AG20443 (cell line): Measurements from ENCODE around the gene FMO1.

Experiments
- DNase-seq: peaks from one replicate; pipeline ENCODE4 v3.0.0; 2012; ENCODE audit warnings: low spot score, mixed read lengths

Gene FMO1

GRCh38 chr1:171279678-171280077, 31.4 kb downstream of the FMO1 start:
- no peak for DNase-seq

DNA sequence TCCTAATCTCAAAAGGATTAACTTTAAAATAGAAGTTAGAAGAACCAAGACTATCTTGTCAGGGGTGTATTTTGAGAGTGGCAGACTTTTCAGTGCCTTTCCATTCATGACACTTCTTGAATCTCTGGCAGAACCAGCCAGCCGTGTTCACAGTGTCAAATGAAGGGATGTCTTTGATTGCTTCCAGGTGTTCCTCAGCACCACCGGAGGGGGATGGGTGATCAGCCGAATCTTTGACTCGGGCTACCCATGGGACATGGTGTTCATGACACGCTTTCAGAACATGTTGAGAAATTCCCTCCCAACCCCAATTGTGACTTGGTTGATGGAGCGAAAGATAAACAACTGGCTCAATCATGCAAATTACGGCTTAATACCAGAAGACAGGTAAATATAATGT, 32.3 kb downstream of the FMO1 start:
- no peak for DNase-seq

DNA sequence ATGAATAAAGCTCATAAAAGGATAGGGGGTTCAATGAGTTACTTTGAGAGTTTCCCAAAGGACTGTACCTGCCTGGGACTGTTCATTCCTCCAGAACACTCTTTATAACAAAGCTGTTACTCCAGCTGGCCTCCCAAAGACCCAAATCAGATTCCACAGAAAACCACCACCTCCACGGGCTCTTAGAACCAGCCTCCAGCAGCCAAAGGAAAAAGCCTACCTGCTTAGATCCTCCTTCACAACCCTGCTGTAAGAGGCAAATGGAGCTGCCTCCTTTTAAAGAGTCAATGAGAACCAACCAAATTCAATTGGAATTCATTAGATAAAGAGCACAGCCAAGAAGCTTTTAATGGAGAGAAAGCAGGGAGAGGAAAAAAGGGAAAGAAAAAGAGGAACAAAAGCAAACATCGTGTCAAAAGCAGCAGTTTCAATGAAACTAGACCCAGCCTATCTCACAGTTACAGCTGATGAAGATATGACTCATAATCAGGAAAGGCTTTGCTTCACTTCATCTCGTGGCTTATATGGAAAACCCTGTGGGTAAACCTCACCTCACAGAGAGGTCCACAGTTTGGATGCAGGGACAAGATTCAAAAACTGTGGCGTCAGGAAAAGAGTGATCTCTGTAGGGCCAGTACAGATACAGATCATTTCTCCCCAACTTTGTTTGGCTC, 37.9 kb downstream of the FMO1 start:
- DNase-seq: peak; percentile 40

DNA sequence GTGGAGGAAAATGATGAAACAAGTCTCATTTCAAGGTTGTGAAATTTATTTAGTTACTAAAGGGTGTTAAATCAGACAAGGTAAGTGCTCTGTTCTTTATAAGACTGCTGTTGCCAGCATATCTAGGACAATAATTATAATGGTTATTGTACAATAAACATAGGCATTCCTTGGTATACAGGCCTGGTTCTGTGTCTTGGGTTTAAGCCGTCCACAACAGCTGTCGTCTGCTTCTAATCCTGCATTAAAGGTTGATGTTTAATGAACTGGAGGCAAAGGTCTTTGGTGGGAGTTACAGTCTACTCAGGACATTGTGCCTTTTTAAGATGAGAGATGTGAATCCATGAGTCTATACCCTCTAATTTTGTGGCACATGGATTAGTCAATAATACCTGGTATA, 42.3 kb downstream of the FMO1 start:
- no peak for DNase-seq

GRCh38 chr1:171292799-171293198, 44.5 kb downstream of the FMO1 start:
- DNase-seq: peak; percentile 63

GRCh38 chr1:171295383-171295782, 47.1 kb downstream of the FMO1 start:
- DNase-seq: peak; percentile 9

DNA sequence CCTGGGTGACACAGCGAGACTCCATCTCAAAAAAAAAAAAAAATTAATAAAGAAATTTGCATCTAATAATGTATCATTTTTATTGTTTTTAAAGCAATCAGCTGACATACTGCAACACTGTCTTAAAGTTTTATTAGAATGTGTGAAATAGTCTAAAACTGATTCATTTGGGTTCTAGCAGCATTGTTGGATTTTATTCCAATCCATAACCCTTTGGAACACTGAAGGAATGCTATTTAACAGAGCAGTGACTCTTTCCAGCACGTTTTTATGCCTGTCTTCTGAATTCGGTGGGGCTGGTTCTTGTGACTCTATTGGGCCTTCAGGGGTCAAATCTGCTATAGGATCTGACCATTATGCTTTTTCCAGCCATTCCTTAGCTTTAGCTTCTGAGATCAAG, 47.5 kb downstream of the FMO1 start:
- no peak for DNase-seq

DNA sequence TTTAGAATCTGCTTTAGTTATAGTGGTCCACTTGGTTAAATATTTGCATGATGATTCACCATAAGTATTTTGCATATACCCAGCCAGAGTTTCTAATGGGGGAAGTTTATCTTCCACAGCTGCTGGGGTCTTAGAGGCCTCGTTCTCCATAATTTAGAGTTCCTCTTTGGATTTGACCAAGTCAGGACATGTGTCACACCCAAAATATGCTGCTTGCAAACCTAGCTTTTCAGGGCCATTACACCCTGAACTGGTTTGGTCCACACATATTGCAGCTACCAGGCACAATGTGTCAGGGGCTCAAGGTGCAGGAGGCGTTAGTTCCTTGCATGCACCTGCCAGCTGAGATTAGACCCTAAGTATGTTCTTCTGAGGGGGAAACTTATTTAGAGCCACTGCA, 48.6 kb downstream of the FMO1 start:
- no peak for DNase-seq

- no peak for DNase-seq
These were observed 50.4 kb downstream of the FMO1 start for GRCh38 chr1:171298696-171299095.

DNA sequence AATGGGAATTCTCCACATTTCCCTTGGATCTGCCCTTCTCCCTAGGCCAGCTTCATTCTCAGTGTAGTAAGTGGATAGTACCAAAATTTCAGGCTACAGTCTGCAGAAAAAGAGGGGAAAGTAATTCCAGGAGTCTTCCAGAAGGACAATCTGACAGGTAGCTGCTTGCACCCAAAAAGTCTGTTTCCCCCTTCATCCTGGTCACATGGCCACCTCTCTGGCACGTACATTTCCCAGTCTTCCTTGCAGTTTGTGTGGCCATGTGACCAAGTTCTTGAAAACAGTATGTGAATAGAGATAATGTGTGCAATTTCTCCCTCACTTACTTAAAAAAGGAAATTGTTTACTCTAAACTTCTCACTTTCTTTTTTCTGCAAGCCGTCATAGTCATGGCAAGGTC, 51.0 kb downstream of the FMO1 start:
- DNase-seq: no peak

DNA sequence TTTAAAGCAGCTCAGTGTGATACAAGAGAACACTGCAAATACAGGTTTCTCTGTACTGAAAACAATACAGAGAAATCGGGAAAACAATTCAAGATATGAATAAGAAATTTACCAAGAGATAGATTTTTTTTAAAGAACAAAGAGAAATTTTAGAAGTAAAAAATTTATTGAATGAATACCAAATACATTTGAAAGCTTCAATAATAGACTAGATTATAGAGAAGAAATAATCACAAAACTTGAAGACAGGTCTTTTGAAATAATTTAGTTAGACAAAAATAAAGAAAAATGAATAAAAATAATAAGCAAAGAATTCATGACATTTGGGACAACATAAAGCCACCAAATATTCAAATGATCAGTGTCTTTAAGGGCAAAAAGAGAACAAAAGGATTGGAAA, 52.1 kb downstream of the FMO1 start:
- no peak for DNase-seq

- DNase-seq: no peak
These were observed 62.4 kb downstream of the FMO1 start for GRCh38 chr1:171310661-171311087.

DNA sequence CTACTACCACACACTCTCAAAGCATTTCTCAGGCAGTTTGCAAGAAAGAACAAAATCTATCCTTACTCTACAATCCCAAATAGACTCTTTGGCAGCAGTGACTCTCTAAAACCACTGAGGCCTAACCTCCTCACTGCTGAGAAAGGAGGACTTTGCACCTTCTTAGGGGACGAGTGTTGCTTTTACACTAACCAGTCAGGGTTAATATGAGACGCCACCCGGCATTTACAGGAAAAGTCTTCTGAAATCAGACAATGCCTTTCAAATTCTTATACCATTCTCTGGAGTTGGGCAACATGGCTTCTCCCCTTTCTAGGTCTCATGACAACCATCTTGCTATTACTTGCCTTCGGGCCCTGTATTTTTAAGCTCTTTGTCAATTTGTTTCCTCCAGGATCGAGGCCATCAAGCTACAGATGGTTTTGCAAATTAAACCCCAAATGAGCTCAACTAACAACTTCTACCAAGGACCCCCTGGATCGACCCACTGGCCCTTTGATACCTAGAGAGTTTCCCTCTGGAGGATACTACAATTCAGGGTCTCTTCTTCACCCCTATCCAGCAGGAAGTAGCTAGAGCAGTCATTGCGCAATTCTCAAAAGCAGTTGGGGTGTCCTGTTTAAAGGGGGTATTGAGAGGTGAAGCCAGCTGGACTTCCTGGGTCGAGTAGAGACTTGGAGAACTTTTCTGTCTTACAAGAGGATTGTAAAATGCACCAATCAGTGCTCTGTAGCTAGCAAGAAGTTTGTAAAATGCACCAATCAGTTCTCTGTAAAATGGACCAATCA, 63.7 kb downstream of the FMO1 start:
- DNase-seq: no peak

DNA sequence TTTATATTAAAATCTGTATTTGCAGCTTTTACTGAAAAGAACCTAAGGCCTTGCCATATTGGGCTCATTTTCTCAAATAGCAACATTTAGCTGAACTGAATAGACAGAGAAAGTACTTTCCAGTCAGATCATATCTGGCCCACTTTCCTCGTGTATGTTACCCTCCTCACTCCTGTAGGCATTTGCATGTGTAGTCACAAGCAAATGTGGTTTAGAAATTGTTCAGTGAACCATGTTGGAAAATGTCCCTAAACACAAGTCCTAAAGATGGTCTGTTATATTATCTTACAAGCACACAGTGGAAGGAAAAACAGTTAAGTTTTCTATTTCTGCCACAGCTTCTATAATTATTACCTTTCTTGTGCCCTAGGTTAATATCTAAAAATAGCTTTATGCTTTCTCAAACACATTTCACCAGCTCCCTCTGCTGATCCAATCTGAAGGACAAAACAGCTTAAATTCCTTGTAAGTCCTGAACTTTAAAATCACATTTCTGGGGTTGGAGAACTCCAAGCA, 65.1 kb downstream of the FMO1 start:
- no peak for DNase-seq

GRCh38 chr1:171313835-171314320, 65.6 kb downstream of the FMO1 start, which contains the start of gene FMO4:
TSS of gene FMO4 (plus strand) at chr1:171314183. CDS start at chr1:171319826, 5,643 bp downstream.
- peak; percentile 96 for DNase-seq

DNA sequence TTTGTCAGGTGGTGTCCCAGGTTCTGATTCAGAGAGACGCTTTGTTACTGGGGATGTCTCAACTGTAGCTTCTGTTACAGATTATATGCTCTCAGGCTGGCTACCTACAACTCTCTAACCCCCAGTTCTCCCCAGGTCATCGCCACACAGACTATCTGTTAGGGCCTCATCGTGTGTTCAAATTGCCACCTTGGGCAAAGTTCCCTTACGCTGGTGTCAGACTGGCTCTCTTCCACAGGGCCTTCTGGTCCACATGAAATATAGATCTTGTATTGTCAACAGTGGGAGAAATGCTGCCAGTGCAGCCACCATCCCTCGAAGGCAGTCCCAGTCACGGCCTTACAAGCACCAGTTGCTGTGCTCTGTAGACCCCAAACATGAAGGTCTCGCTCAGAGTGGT, 81.0 kb downstream of the FMO1 start:
- DNase-seq: no peak

- no peak for DNase-seq
These were observed 85.8 kb downstream of the FMO1 start for GRCh38 chr1:171334024-171334640.
